Measurements from ENCODE around the gene NDRG2.
"Not testable (repeated sequence)": the region's sequence is repeated elsewhere in the genome, so short reads cannot be mapped to it uniquely, and the experiment has no call there.

NDRG2 gene

GRCh38 chr14:21055432-21056117, 30.7 kb upstream of the NDRG2 start:
- no peak for DNase-seq

GRCh38 chr14:21054768-21055145, 29.9 kb upstream of the NDRG2 start:
- DNase-seq = no peak

DNA sequence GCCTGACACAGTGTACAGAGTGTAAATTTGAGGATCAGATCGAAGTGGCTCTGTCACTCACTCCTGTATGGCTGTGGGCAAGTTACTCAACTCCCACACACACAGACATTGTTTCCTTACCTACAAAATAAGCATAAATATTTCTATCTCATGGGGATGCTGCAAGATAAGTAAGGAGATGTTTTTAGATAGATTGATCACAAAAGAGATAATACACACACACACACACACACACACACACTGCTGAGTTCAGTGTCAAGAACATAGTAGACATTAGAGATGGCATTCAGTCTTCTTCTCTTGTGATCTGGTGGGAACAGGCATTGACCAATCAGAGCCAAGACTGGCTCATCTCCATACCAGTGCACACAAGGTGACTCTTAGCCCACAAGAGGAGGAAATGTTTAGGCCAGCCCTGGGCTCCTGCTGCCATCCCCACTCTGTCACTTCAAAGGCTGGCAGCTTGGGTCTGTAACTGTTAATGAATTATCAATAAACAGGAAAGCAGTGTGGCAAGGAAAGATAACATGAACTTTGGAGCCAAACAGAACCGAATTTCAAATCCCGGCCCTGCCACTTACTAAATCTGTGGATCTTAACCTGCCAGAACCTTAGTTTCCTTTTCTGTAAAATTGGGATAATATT, 29.4 kb upstream of the NDRG2 start:
- peak; percentile 17 for DNase-seq

GRCh38 chr14:21053184-21054122, 28.6 kb upstream of the NDRG2 start:
- DNase-seq = no peak

GRCh38 chr14:21050597-21050996, 25.7 kb upstream of the NDRG2 start:
- no peak for DNase-seq

DNA sequence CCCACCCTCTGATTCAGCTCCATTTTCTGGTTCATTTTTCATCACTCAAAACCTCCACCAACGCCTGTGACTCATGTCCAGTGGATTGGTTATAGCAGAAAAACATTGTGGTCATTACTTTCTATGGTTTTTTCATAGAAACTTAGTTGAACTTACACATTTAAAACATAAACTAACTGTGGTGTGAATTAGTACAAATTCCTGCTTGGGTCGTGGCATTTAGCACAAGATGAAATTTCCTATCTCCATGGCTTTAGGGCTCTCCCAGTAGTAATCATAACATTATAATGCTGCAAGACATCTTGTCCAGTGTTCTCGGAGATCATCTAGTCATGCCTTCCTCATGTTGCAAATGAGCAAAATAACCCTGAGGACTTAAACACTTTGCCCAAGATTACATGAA, 24.4 kb upstream of the NDRG2 start:
- DNase-seq = no peak

DNA sequence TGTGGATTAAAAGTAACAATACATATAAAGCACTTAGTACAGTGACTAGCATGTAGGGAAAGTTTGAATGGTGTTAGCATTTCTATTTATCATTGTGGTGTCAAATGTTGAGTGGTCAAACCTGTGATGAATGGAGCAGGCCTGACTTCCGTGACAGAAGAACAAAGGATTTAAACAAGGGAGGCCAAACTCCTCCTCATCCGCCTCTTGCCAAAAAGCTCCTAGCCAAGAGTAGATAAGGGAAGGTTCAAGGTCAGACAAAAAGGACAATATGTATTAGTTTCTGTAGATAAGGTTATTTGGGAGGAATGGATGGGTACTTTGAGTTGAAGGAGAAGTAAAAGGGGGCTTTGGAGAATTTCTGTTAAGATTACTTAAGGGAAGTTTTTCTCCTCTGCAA, 23.8 kb upstream of the NDRG2 start:
- DNase-seq = no peak

DNA sequence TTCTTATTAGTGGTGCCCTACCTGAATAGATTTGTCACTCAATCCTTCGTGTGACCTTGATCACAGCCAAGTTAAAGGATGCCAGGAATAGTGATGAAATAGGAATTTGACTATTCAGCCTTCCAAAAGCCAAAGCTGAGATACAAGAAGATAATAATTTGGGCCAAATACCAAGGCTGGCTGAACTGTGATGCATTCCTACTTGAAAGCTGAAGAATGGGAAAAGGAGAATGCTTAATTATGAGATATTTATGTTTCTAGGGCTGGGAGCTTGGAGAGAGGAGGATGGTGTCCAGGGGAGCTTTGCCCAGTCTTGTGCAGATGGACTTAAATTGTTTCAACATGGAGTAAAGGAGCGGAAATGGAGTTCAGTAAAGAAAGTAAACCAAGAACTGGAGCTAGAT, 22.5 kb upstream of the NDRG2 start:
- no peak for DNase-seq

DNA sequence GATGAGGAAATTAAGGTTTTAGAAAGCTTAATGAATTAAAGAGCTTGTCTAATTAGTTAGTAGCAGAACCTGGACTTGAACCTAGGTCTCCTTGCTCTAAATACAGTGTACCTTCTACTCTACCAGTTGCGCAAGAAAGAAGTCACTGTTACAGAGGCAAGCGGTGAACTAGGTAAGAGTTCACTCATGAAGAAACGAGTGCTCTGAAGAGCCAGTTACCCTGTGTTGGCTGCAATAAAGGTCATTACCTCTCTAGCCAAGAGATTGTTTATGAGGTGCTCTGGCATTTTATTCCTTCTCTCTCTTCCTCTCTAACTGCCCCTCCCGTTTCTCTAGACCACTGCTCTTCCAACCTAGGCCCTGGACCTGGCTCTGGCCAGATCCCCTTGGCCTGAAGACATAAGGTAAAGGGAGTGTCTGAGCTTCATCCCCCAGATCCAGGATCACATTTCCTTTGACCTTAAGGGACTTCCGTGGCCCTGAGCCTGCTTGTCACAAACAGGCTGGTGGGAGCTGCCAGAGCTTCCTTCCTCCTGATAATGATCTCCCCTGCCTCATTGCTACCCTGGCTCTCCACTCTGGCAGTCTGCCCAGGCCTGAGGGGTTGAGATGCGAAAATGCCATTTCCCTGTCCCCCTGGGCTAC, 19.2 kb upstream of the NDRG2 start:
- no peak for DNase-seq

DNA sequence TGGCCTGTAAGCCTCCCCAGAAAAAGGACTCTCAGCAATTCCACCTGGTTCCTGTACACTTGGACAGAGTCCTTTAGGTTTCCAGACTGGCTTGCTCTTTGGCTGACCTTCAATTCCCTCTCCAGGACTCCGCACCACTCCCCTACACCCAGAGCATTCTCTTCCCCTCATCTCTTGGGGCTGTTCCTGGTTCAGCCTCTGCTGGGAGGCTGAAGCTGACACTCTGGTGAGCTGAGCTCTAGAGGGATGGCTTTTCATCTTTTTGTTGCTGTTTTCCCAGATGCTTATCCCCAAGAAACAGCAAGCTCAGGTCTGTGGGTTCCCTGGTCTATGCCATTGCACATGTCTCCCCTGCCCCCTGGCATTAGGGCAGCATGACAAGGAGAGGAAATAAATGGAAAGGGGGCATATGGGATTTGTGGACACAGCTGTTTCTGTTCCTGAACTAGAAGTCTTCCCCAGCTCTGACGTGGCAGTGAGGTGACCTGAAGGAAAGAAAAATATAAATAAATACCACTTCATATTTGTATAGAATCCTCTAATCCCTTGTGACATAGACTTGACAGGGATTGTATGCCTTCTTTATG, 18.6 kb upstream of the NDRG2 start:
- no peak for DNase-seq

GRCh38 chr14:21042918-21043317, 18.1 kb upstream of the NDRG2 start:
- DNase-seq = no peak

DNA sequence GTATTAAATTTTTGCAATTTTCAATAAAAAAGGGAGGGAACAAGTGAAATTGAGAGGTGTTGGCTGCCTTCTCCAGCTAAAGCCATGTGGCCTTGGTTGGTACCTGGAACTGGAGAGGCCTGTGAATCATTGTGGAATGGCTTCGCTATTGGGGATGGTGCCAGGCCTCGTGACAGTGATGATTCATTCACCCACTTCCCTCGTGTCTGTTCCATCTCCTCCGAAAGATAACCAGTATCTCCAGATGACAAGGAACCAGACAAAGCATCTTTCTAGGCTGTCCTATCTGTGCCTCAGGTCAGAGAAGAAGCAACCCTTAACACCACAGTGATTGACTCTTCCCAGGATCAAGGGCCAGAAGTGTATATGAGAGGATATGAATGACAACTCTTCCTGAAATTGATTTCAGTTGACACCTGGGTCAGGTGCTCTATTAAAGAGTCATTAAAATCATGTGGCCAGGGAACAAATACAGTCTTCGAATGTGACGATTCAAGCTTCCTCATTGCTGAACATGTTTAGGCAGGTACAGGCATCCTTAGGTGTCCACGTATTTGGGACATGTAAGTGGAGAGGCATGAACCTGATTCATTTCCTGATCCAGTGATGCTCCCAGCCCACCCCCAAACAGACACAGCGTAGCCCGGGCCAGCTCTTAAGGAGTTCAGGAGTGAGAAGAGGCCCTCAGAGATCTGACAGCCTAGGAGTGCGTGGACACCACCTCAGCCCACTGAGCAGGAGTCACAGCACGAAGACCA, 17.0 kb upstream of the NDRG2 start, which contains the start of gene RNASE7:
RNASE7 (plus strand) TSS at position 687 of the 758 bp plus-strand sequence. CDS start 631 bp downstream, outside the sequence.
- DNase-seq = no peak

DNA sequence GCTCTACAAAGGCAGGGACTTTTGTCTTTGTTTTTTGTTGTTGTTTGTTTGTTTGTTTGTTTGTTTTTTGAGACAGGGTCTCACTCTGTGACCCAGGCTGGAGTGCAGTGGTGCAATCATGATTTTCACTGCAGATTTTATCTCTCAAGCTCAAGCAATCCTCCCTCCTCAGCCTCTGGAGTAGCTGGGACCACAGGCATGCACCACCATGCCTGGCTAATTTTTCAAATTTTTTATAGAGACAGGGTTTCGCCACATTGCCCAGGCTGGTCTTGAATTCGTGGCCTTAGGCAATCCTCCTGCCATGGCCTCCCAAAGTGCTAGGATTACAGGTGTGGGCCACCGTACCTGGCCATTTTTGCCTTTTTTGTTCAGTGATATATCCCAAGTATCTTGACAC, 16.1 kb upstream of the NDRG2 start:
- not testable (repeated sequence) for DNase-seq

GRCh38 chr14:21040370-21040925, 15.6 kb upstream of the NDRG2 start:
- DNase-seq = no peak

DNA sequence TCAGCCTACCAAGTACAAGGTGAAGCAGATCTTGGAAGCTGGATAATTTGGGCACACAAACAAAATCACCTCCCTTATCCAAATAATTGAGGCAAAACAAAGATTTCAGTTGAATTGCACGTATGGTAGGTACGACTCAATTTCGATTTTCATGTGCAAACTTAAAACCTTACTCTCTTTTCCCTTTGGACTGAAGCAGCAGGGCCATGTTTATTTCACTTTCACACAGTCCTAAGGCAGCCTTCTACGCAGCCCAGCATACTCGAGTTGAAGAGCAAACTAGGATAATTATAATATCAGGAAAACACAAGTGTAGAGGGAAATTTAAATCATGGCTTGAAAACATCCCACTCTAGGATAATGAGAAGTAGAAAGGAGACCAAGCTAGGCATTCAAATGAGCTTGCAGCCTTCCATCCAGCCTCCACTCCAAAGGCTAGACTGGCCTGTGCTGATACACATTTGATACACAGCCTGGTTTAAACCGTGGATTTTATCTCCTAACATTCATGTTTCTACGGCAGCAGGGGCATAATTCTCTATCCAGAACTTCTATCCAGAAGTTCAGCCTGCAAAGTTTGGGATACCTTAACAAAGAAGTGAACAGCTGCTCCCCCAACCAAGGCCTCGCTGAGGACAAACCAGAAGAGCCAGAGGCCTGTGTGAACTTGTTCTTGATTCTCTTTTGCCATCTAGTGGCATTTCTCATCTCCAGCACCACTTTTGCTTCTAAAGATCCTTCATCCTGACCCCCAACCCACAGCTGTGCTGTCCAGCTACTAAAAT, 14.9 kb upstream of the NDRG2 start:
- peak; percentile 36 for DNase-seq

DNA sequence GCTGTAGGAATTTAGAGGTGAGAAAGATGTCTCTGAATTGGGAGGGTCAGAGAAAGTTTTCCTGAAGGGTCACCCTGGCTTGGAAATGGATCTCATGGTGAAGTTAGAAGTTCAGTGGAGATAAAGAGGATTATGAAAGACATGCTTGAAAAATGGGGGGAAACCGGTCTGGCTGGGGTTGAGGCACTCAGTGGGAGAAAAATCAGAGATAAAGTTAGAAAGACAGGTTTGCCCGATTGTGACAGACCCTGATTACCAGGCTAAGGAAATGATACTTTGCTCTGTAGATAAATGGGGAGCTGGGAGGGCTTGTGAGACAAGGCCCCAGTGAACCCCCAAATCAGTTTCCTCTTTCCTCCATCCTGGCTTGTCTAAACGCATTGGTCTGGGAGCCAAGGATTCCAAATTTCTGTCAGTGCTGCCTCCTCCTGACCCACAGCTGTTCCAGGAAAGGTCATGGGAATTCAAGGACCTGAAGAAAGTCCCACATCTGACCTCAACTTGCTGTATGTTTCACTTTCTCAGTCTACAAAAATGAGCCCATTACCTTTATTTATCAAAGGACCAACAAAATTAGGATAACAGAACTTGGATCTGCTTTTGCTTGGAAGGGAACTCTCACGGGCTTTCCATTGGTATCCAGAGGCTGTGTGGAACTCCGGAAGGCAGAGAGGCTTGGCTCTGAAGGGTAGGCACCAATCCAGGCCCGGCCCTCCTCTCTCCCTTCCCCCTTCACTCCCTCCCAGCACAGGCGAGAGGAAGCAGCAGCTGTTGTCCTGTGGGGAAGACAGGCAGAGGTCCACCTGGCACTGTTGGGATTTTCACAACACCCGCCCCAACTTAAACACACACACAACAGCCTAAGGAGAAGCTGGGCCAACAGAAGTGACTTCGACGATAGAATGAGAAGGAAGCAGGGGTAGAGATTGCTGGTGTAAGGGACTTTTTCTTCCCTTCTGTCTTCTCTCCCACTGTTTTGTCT, 13.9 kb upstream of the NDRG2 start:
- no peak for DNase-seq

DNA sequence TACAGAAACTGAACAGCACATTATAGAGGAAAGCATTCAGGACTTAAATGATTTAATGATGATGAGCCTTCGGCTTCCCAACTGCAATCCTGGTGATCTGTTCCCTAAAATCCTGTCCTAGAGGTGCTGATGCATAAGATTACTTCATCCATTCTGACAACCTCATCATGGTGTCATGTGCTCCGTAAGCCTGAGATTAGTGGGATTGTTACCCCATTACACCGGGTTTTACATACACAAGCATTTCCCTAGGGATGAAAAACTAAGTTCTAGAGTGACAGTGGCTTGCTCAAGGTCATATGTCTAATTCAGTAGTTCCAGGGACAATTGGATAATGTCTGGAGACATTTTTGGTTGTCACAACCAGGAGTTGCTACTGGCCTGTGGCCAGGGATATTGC, 12.3 kb upstream of the NDRG2 start:
- DNase-seq = no peak

DNA sequence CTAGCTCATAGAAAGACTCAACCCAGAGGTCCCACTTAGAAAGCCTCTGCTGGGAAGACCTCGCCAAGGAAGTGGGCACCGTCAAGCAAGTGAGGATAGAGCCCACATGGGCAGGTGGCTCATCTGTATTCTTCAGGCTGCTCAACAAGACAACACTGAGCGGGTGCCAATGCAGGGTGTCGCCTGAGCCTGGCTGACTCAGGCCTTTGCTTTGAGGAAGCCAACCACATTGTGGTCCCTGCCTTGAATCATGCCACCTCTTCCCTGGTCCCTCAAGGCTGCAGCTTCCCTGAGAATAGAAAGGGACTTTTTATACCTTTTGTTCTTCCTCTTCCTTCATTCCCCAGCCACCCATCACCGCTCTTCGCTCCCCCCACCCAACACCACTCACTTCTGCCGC, 11.9 kb upstream of the NDRG2 start:
- DNase-seq = no peak

- DNase-seq = no peak
Observed at GRCh38 chr14:21034707-21035106, 9.8 kb upstream of the NDRG2 start, which contains the start of gene RNASE13. RNASE13 (minus strand) TSS chr14:21034807; CDS start chr14:21034288, 519 bp downstream.

All from activated CD4-positive, alpha-beta T cell treated with anti-CD3 and anti-CD28 coated beads, Interleukin-10, Interleukin-2, amounts not matched to agents 100 ng/mL and 50 ng/mL, durations not matched to agents 16 hours and 8 hours (primary cell).